Type B pancreatic cell (in vitro differentiated cells): Measurements from ENCODE around the gene PRH2. TPM values are rescaled to one million over a fixed set of nuclear protein-coding genes. Genes with fewer than 3 reads are reported as not detected.

ENCODE experiments used
- DNase-seq: peaks from one replicate; pipeline ENCODE4 v3.0.0; 2021; ENCODE audit warnings: mixed read lengths; ENCODE audit not compliant: unreplicated experiment; ENCODE audit errors: extremely low spot score
- H3K27ac Mint-ChIP-seq: 2 replicates; pipeline ENCODE4 v1.8.0; 2021; ENCODE audit warnings: mild to moderate bottlenecking, mixed read lengths
- H3K27me3 Mint-ChIP-seq: 2 replicates; pipeline ENCODE4 v1.8.0; 2021; ENCODE audit warnings: mixed read lengths
- H3K36me3 Mint-ChIP-seq: 2 replicates; pipeline ENCODE4 v1.8.0; 2021; ENCODE audit warnings: mixed read lengths
- H3K4me1 Mint-ChIP-seq: one replicate; pipeline ENCODE4 v1.8.0; 2021; ENCODE audit warnings: mixed read lengths; ENCODE audit not compliant: unreplicated experiment
- H3K4me3 Mint-ChIP-seq: 2 replicates; pipeline ENCODE4 v1.8.0; 2021; ENCODE audit warnings: mild to moderate bottlenecking, mixed read lengths
- H3K9me3 Mint-ChIP-seq: 2 replicates; pipeline ENCODE4 v1.8.0; 2021; ENCODE audit warnings: mixed read lengths
- CTCF ChIP-seq: fragments of 200-600 bp; sonication (generic); conservative IDR thresholded peaks from 2 replicates; pipeline ENCODE4 v1.5.0; 2021; ENCODE audit warnings: antibody characterized with exemption, mild to moderate bottlenecking
- total RNA-seq: library from RNA; stranded (reverse); gene quantifications from 2 replicates; pipeline ENCODE4 v1.2.1, GENCODE V29; 2021; ENCODE audit warnings: low replicate concordance

The PRH2 gene
- total RNA-seq, 1 donor from 2014 or later, result not detected

GRCh38 chr12:10974965-10975364, 45.9 kb downstream of the PRH2 start:
- Mint-ChIP-seq H3K36me3 (peaks cover 32% of the 10 kb centered on the region), H3K27me3 (no peaks in the 10 kb centered on the region), H3K9me3 (no peaks in the 10 kb centered on the region), H3K27ac (no peak overlapping the region), H3K4me1 (no peaks in the 10 kb centered on the region), H3K4me3 (no peak overlapping the region)
- no peak for TF ChIP-seq CTCF
- no peak for DNase-seq

GRCh38 chr12:10982244-10982643, 53.2 kb downstream of the PRH2 start:
- H3K27ac Mint-ChIP-seq, result no peak overlapping the region
- H3K27me3 Mint-ChIP-seq, result no peaks in the 10 kb centered on the region
- no peak for DNase-seq
- no peak overlapping the region for H3K4me3 Mint-ChIP-seq
- H3K36me3 Mint-ChIP-seq, result peaks cover 17% of the 10 kb centered on the region
- H3K4me1 Mint-ChIP-seq, result no peaks in the 10 kb centered on the region
- H3K9me3 Mint-ChIP-seq, result no peaks in the 10 kb centered on the region
- TF ChIP-seq CTCF, result no peak

Other genes with a start within 250 kb of the PRH2 start
- gene YBX3, start 205.9 kb upstream of the PRH2 start, total RNA-seq, result 196 and 635 TPM in 2 replicates
- gene TAS2R7, start 126.6 kb upstream of the PRH2 start, total RNA-seq, result not detected in 2 replicates
- gene TAS2R8, start 122.0 kb upstream of the PRH2 start, total RNA-seq, result not detected in 2 replicates
- not detected in 2 replicates for gene TAS2R9, start 119.1 kb upstream of the PRH2 start, total RNA-seq
- 0.36 and 1.7 TPM in 2 replicates for gene TAS2R10, start 102.9 kb upstream of the PRH2 start, total RNA-seq
- gene PRR4, start 79.8 kb upstream of the PRH2 start, total RNA-seq, result 2.5 and 3.8 TPM in 2 replicates
- 15.7 and 16.8 TPM in 2 replicates for gene PRH1, start 45.0 kb upstream of the PRH2 start, total RNA-seq
- gene TAS2R13, start 19.7 kb upstream of the PRH2 start, total RNA-seq, result 0.79 and 1.3 TPM in 2 replicates
- gene TAS2R14, start 10.0 kb downstream of the PRH2 start, total RNA-seq, result 2.7 and 2.8 TPM in 2 replicates
- gene TAS2R50, start 57.7 kb downstream of the PRH2 start, total RNA-seq, result 0.86 and 1.8 TPM in 2 replicates
- gene TAS2R20, start 69.1 kb downstream of the PRH2 start, total RNA-seq, result 1.1 and 2.1 TPM in 2 replicates
- gene TAS2R19, start 93.4 kb downstream of the PRH2 start, total RNA-seq, result 3.1 and 3.5 TPM in 2 replicates
- 2.1 and 4.3 TPM in 2 replicates for gene TAS2R31, start 102.2 kb downstream of the PRH2 start, total RNA-seq
- gene TAS2R46, start 133.1 kb downstream of the PRH2 start, total RNA-seq, result 0.85 and 1.0 TPM in 2 replicates
- gene TAS2R43, start 163.1 kb downstream of the PRH2 start, total RNA-seq, result 0.36 and 1.0 TPM in 2 replicates
- gene TAS2R30, start 205.4 kb downstream of the PRH2 start, total RNA-seq, result 1.3 and 2.3 TPM in 2 replicates
- 15.1 and 24.0 TPM in 2 replicates for gene SMIM10L1, start 242.0 kb downstream of the PRH2 start, total RNA-seq